ENCODE measurements around the gene CYYR1.

Gene CYYR1

GRCh38 chr21:26572702-26573381 lies at the start of gene CYYR1:
CYYR1 (minus strand) TSS chr21:26573286; CDS start chr21:26572940, 346 bp downstream.
- in situ Hi-C loops (cut with MboI; ENCODE audit: low sequenced_read_pairs) = no loop called here

GRCh38 chr21:26617176-26617575 lies 44.1 kb upstream of the CYYR1 start:
- in situ Hi-C loops (cut with MboI; ENCODE audit: low sequenced_read_pairs) = no loop called here

- in situ Hi-C loops (cut with MboI; ENCODE audit: low sequenced_read_pairs) = no loop called here
Observed at GRCh38 chr21:26614251-26614650, 41.2 kb upstream of the CYYR1 start.

GRCh38 chr21:26599261-26599660 lies 26.2 kb upstream of the CYYR1 start:
- in situ Hi-C loops (cut with MboI; ENCODE audit: low sequenced_read_pairs) = no loop called here

DNA sequence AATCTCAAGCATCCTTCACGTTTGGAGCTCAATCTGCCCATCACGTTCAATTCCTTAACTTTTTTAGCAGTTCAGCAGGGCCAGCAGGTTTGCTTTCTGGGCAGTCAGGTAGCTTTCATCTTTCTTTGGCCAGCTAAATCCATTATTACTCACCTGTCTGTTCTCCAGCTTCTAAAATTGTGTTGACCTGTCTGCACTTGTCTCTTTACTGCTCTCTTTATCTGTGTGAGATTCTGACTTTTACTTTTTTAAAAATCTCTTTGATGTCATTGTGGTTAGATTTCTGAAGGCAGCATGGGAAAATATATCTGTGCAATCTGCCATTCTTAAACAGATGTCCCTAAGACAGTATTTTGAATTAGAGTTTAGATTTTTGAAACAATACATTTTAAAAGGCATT lies 24.9 kb upstream of the CYYR1 start:
- in situ Hi-C loops (cut with MboI; ENCODE audit: low sequenced_read_pairs) = no loop called here

DNA sequence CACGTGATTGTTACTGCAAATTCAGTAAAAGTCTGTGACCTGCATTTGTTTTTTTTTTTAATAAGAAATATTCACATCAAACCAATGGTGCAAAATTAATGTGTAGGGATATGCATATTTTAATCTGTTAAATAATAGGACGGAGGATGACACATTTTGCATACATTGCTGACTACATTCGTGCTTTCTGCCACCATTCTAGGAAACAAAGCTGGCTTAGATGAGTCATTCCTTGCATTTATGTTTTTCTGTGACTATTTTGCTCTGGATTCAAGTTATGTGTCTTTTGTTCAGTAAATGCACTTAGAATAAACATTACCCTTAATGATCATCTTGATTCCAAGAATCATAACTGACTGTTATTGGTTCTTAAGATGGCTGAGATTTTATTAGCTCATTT lies 23.9 kb upstream of the CYYR1 start:
- in situ Hi-C loops (cut with MboI; ENCODE audit: low sequenced_read_pairs) = no loop called here

DNA sequence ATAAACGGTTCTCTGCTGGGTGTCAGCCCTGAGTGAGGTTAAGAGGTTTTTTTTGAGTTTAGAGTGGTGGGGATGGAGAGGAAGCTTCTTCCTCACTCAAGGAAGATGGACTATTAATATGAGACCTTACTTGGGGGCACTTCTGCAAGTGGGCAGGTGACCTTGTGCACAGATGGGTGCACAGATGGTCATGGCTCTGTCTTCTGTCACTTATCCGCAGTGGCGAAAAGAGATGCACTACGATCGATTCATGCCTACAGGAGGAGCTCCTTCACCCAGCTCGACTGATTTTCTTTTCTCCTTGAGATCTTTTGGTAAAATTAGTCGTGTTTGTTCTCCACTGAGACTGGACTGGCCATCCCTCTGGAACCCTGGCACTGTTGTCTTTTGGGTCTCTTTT lies 22.9 kb upstream of the CYYR1 start:
- in situ Hi-C loops (cut with MboI; ENCODE audit: low sequenced_read_pairs) = no loop called here

DNA sequence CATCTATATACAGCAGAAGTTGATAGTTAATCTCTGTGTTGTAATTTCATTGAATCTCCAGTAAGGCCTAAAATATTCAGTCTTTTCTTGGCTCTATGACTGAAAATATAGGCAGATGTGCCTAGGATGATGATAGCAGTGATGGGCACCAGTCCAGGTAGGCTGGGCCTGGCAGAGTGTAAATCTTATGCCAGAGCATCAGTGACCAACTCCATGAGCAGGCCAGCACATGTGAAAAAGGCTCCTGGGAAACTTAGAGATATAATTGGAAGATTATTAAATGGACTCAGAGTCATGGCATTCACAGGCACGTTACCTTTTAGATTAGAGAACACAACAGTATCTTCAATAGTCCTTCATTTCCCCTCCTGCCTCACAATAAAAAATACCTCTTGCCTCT lies 20.7 kb upstream of the CYYR1 start:
- in situ Hi-C loops (cut with MboI; ENCODE audit: low sequenced_read_pairs) = no loop called here

DNA sequence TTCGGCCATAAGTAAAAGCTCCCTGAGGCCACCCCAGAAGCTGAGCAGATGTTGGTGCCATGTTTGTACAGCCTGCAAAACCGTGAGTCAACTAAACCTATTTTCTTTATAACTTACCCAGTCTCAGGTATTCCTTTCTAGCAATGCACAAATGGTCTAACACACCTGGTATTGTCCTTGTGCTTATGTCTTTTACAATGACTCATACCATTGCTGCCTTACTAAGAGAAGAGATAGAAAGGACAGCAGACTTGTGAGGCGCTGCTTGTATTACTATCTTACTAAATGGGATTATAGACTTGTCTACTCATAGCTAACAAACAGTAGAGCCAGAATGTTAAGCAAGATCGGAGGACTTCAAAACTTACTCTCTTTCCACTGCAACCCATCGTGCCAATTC lies 18.5 kb upstream of the CYYR1 start:
- in situ Hi-C loops (cut with MboI; ENCODE audit: low sequenced_read_pairs) = no loop called here

GRCh38 chr21:26588446-26588845 lies 15.4 kb upstream of the CYYR1 start:
- in situ Hi-C loops (cut with MboI; ENCODE audit: low sequenced_read_pairs) = no loop called here

DNA sequence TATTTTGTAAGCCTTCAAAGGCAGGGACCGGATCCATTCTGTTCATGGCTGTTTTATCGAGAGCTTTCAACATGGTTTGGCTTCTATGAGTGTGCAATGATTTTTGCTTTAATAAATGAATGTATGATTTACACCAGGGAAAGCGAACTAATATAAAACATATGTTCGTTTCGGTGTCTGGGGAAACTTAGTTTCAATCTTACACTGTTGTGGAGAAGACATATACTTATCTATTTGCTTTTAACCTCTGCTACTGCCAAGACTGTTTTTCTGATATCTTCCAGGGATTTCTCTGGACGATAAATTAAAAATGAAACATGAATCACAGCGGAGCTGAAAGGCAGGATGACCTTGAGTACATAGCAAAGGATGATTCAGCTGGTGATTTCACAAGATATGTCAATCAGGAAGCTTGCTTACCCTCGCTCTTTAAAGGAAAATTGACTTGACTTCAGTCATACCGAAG lies 14.7 kb upstream of the CYYR1 start:
- in situ Hi-C loops (cut with MboI; ENCODE audit: low sequenced_read_pairs) = no loop called here

DNA sequence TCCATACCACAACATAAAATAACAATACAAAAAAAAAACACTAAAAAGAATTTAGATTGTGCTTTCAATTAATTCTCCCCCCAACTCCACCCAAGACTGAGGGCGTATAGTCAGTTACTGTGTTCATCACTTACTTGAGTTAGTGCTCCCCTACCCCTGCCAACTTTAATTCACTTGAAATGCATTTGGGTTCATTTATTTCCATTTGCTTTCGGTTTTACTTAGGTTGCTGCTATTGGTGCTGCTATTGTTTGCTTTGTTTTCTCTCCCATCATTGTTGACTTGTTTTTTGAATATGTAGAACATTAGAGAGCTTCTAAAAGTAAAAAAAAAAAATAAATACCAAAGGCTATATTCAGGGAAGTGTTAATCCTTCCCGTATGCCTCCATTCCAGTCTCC lies 10.7 kb upstream of the CYYR1 start:
- in situ Hi-C loops (cut with MboI; ENCODE audit: low sequenced_read_pairs) = no loop called here

GRCh38 chr21:26581818-26582217 lies 8.7 kb upstream of the CYYR1 start:
- in situ Hi-C loops (cut with MboI; ENCODE audit: low sequenced_read_pairs) = no loop called here

DNA sequence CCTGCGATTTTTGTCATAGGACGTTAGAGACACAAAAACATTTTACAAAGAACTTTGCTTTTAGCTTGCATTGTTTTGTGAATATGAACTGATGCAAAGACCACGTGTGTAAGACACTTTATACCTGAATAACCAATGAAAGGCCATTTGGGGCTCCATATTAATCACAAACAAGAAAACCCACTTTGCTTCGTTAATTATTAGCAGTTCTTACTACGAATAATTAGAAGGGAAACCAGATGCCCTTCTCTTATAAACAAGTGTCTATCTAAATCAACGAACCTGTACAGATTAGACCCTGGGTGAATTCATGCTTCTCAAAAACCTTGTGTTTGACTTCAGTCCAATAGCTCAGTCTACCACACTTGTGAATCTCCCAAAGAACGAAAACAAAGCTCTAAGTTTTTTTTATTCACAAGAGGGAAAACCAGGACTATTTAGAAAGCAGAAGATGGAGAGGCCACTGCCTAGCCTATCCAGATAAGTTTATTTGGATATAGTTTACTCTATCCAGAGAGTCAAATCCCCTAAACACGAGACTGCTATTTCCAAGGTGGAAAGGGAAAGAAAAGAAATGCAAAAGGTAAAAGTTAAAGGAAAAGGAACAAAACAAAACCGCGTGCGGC lies 897 bp downstream of the CYYR1 start:
- in situ Hi-C loops (cut with MboI; ENCODE audit: low sequenced_read_pairs) = no loop called here

DNA sequence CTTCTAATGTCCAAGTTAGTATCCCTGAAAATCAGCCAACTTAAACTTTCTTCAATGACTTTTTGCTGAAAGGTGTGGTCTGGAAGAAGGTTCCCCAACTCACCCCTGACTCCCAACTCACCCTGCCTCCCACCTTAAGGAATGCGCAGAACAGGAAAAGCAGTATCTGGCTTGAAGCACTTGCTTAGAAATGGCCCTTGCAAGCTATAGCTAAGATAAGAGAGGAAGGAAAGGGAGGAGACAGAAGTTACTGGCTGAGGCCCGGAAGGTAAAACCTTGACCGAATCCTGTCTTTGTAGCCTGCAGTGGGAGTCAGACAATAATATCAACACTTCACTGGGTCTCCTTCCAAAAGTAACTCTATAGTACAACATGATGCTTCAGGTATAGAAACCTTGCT lies 2.9 kb downstream of the CYYR1 start:
- in situ Hi-C loops (cut with MboI; ENCODE audit: low sequenced_read_pairs) = no loop called here

- in situ Hi-C loops (cut with MboI; ENCODE audit: low sequenced_read_pairs) = no loop called here
Observed at GRCh38 chr21:26565546-26565945, 7.5 kb downstream of the CYYR1 start.

DNA sequence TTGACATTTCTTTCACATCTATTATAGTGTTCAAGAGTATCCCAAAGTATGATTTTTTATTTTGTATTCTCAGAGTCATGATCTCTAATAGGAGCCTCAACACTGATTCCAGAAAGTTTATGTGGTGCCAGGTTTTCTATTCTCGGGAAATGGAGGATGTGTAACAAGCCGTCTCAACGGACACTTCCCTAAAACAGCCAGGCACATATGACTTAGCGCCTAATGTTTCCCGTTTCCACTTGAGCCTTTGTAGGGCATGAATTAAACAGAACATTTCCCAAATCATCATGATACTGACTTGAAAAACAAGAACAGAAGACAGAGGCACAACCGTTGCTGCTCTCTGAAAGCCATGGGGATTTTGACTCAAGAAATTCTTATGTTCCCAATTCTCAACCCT lies 8.0 kb downstream of the CYYR1 start:
- in situ Hi-C loops (cut with MboI; ENCODE audit: low sequenced_read_pairs) = no loop called here

GRCh38 chr21:26563856-26564503 lies 9.1 kb downstream of the CYYR1 start:
- in situ Hi-C loops (cut with MboI; ENCODE audit: low sequenced_read_pairs) = no loop called here

DNA sequence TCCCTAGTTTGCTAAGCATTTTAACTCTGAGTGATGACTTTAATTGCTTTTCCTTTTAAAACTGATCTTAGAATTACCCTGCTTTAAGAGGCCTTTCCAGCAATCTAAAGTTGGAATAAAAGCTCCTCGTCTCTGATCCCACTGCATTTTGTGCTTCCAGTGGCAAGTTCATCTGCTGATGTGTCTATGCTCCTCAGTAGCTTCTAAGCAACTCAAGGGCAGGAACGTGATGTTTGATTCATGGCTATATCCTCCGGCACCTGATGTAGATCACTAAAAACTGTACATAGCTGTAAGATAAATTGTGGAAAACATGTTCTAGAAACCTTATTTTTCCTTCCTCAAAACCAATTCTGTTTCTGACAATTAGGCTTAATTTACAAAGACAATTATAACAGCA lies 12.5 kb downstream of the CYYR1 start:
- in situ Hi-C loops (cut with MboI; ENCODE audit: low sequenced_read_pairs) = no loop called here

DNA sequence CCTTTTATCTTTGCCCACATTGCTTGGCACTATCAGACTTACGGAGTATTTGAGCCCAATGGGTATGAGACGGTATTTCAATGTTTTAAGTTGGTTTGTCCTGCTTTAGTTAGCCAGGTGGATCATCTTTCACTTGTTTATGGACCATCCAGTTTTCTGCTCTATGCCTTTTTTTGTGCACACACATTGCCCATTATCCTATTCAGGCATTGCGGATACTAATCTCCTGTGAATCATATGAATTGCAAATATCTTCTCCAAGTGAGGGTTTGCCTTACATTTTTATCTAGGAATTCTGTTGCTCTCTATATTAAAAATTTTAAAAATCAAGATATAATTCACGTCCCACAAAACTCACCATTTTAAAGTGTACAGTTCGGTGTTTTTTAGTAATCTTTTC lies 14.0 kb downstream of the CYYR1 start:
- in situ Hi-C loops (cut with MboI; ENCODE audit: low sequenced_read_pairs) = no loop called here

GRCh38 chr21:26557106-26557505 lies 16.0 kb downstream of the CYYR1 start:
- in situ Hi-C loops (cut with MboI; ENCODE audit: low sequenced_read_pairs) = no loop called here

DNA sequence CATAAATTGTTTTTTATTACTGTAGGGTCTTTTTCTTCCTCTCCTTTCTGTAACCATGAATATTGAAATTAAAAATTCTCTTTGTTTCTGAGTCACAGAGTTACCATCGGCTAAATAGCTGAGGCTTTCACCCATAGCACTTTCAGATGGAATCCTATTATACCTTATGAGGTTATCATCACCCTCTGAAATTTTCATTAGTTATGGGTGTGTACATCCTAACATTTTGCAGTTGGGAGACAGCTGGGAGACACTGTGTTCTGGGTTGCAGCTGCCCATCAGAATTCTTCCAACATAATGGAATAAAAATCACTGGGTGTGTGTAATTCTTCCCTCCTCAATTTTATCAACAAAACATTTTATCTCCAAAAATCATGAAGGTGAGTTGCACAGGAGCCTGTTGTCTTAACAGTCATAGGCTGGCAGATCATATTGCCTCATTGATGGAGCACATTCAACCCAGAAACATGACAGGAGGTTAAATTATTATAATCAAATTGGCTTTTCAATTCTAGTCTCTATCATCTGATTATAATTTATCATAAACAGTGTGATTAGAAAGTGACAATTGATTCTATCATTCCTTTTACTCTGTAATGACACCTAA lies 17.4 kb downstream of the CYYR1 start:
- in situ Hi-C loops (cut with MboI; ENCODE audit: low sequenced_read_pairs) = no loop called here
